ENCODE data around the gene LYST. TPM values are rescaled to one million over a fixed set of nuclear protein-coding genes. Genes with fewer than 3 reads are reported as not detected.

Gene LYST
- total RNA-seq, 1 donor from 2014 or later = 52.1 TPM

- H3K27ac ChIP-seq = no peak overlapping the region
- peaks cover 6% of the 10 kb centered on the region for H3K4me1 ChIP-seq
- DNase-seq (ENCODE audit: extremely low spot score in 2 of 2) = no peak
- intact Hi-C loops (cut with DNase I) = no loop called here
- no peak overlapping the region for H3K4me3 ChIP-seq
- no peaks in the 10 kb centered on the region for H3K9me3 ChIP-seq
- no peaks in the 10 kb centered on the region for H3K36me3 ChIP-seq
- no peak for TF ChIP-seq POLR2AphosphoS5 (IDR thresholded peaks at IDR 0.05; ENCODE audit: insufficient read depth in 1 of 2, low read depth in 1 of 2)
- TF ChIP-seq CTCF (IDR thresholded peaks at IDR 0.05) = no peak
- TF ChIP-seq POLR2A (IDR thresholded peaks at IDR 0.05) = no peak
- H3K27me3 ChIP-seq = no peaks in the 10 kb centered on the region
These were observed 5.6 kb upstream of the LYST start for GRCh38 chr1:235872270-235872669.

- H3K36me3 ChIP-seq = no peaks in the 10 kb centered on the region
- H3K27ac ChIP-seq = peak overlapping the region; percentile 99
- TF ChIP-seq POLR2A (IDR thresholded peaks at IDR 0.05) (no peak), CTCF (IDR thresholded peaks at IDR 0.05) (no peak), POLR2AphosphoS5 (IDR thresholded peaks at IDR 0.05; ENCODE audit: insufficient read depth in 1 of 2, low read depth in 1 of 2) (no peak)
- intact Hi-C loops (cut with DNase I) = loop anchor here (10.0 kb wide), 2 partner anchors 47 to 107 kb away; no protein-coding TSS in a partner anchor
- peaks cover 34% of the 10 kb centered on the region for H3K4me1 ChIP-seq
- DNase-seq (ENCODE audit: extremely low spot score in 2 of 2) = no peak
- H3K27me3 ChIP-seq = no peaks in the 10 kb centered on the region
- no peaks in the 10 kb centered on the region for H3K9me3 ChIP-seq
- no peak overlapping the region for H3K4me3 ChIP-seq
These were observed 1.3 kb upstream of the LYST start for GRCh38 chr1:235867903-235868469.

- TF ChIP-seq CTCF (IDR thresholded peaks at IDR 0.05) = no peak
- TF ChIP-seq POLR2A (IDR thresholded peaks at IDR 0.05) = peak in 1 of 2 donors; percentile 69
- peak; percentile 79 to 99 for TF ChIP-seq POLR2AphosphoS5 (IDR thresholded peaks at IDR 0.05; ENCODE audit: insufficient read depth in 1 of 2, low read depth in 1 of 2)
- intact Hi-C loops (cut with DNase I) = loop anchor here (10.0 kb wide), 2 partner anchors 48 to 108 kb away; no protein-coding TSS in a partner anchor
These were observed 473 bp upstream of the LYST start for GRCh38 chr1:235866913-235867845.

GRCh38 chr1:235865565-235866204 lies 1.0 kb downstream of the LYST start:
- no peak for TF ChIP-seq CTCF (IDR thresholded peaks at IDR 0.05)
- peak in 1 of 2 donors; percentile 6 for TF ChIP-seq POLR2AphosphoS5 (IDR thresholded peaks at IDR 0.05; ENCODE audit: insufficient read depth in 1 of 2, low read depth in 1 of 2)
- no peak for TF ChIP-seq POLR2A (IDR thresholded peaks at IDR 0.05)
- peak overlapping the region; percentile 87 to 98 for H3K4me3 ChIP-seq
- DNase-seq (ENCODE audit: extremely low spot score in 2 of 2) = no peak
- H3K36me3 ChIP-seq = no peaks in the 10 kb centered on the region
- no peaks in the 10 kb centered on the region for H3K27me3 ChIP-seq
- peak overlapping the region; percentile 99 for H3K27ac ChIP-seq
- intact Hi-C loops (cut with DNase I) = loop anchor here (10.0 kb wide), 2 partner anchors 49 to 109 kb away; no protein-coding TSS in a partner anchor
- H3K4me1 ChIP-seq = peaks cover 53% of the 10 kb centered on the region
- no peaks in the 10 kb centered on the region for H3K9me3 ChIP-seq

More at GRCh38 chr1:235866913-235867845, 473 bp upstream of the LYST start:
- Histone ChIP-seq H3K4me1 (peaks cover 42% of the 10 kb centered on the region), H3K9me3 (no peaks in the 10 kb centered on the region), H3K27ac (peak overlapping the region; percentile 99), H3K36me3 (no peaks in the 10 kb centered on the region), H3K4me3 (peak overlapping the region; percentile 87 to 98), H3K27me3 (no peaks in the 10 kb centered on the region)
- DNase-seq (ENCODE audit: extremely low spot score in 2 of 2) = peak in 1 of 2 donors; percentile 98
